Prostate gland (tissue), 2 donors: ENCODE measurements around the gene ASIC2. TPM values are rescaled to one million over a fixed set of nuclear protein-coding genes. Genes with fewer than 3 reads are reported as not detected.

Experiments used
- DNase-seq: peaks from one replicate; pipeline ENCODE4 v3.0.0-alpha.2; 2019; ENCODE audit warnings: low spot score
- H3K27ac ChIP-seq, 2 donors: fragments of 200-600 bp; sonication (generic); 2 replicates each; pipeline ENCODE4 v1.5.1; 2017 to 2019
- H3K27me3 ChIP-seq: fragments of 200-600 bp; sonication (generic); replicated peaks from 2 replicates; pipeline ENCODE4 v1.5.1; 2019; ENCODE audit not compliant: insufficient read depth
- H3K36me3 ChIP-seq, 2 donors: fragments of 200-600 bp; sonication (generic); 1 replicate in 1 of 2; 2 replicates in 1 of 2; pipeline versions ENCODE4 v1.5.1 to v1.8.1; 2017 to 2019
- H3K4me1 ChIP-seq: fragments of 200-600 bp; sonication (generic); replicated peaks from 2 replicates; pipeline ENCODE4 v1.5.1; 2019
- H3K4me3 ChIP-seq, 2 donors: fragments of 200-600 bp; sonication (generic); 2 replicates each; pipeline ENCODE4 v1.5.1; 2017 to 2019
- H3K9me3 ChIP-seq: fragments of 200-600 bp; sonication (generic); 2 replicates; pipeline ENCODE4 v1.5.1; 2017
- POLR2A ChIP-seq: fragments of 450-650 bp; IDR thresholded peaks from one replicate; pipeline ENCODE4 v1.6.1; 2016; ENCODE audit warnings: antibody characterized with exemption, mild to moderate bottlenecking
- POLR2AphosphoS5 ChIP-seq: sonication (generic); formaldehyde crosslinking; IDR thresholded peaks from one replicate; pipeline ENCODE4 v1.6.1; 2017; ENCODE audit warnings: antibody characterized with exemption
- WGBS: methylation state at CpG from one replicate; pipeline ENCODE4 v1.1.5; 2018; 5-methylcytosine and 5-hydroxymethylcytosine counted together
- intact Hi-C: fragments of 100-400 bp; cut with DNase I; formaldehyde crosslinking; loops from one replicate; pipeline ENCODE4 v1.14.2; 2022
- total RNA-seq, 2 donors: library from RNA; depleted of rRNA; stranded (reverse); fragments of >200 nt; gene quantifications; one replicate each; pipeline ENCODE4 v1.1.0, GENCODE V29; 2016
- TF ChIP-seq, protein P1 (sequence below), 4 experiments: fragments of 200-600 bp in 2 of 4; fragments of 450-650 bp in 2 of 4; sonication (generic) in 2 of 4; IDR thresholded peaks; 1 replicate in 3 of 4; 2 replicates in 1 of 4; pipeline ENCODE4 v1.5.1; 2016 to 2019; ENCODE audit warnings: antibody characterized with exemption in 4 of 4, mild to moderate bottlenecking in 2 of 4, moderate library complexity in 2 of 4

Gene ASIC2
- total RNA-seq, 2 donors from 2014 or later: 3.2 TPM; not detected in 1

- Histone ChIP-seq H3K4me3 (no peak overlapping the region), H3K27me3 (no peaks in the 10 kb centered on the region), H3K4me1 (no peaks in the 10 kb centered on the region), H3K36me3 (no peaks in the 10 kb centered on the region), H3K9me3 (no peaks in the 10 kb centered on the region), H3K27ac (no peak overlapping the region)
- intact Hi-C loops: no loop called here
- 69% methylated on average over 7 of the region's 7 CpGs for WGBS
- TF ChIP-seq POLR2AphosphoS5 (no peak), POLR2A (no peak)
- TF ChIP-seq, protein P1, sequence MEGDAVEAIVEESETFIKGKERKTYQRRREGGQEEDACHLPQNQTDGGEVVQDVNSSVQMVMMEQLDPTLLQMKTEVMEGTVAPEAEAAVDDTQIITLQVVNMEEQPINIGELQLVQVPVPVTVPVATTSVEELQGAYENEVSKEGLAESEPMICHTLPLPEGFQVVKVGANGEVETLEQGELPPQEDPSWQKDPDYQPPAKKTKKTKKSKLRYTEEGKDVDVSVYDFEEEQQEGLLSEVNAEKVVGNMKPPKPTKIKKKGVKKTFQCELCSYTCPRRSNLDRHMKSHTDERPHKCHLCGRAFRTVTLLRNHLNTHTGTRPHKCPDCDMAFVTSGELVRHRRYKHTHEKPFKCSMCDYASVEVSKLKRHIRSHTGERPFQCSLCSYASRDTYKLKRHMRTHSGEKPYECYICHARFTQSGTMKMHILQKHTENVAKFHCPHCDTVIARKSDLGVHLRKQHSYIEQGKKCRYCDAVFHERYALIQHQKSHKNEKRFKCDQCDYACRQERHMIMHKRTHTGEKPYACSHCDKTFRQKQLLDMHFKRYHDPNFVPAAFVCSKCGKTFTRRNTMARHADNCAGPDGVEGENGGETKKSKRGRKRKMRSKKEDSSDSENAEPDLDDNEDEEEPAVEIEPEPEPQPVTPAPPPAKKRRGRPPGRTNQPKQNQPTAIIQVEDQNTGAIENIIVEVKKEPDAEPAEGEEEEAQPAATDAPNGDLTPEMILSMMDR (IDR thresholded peaks at IDR 0.05): no peak
- no peak for DNase-seq
Measured at GRCh38 chr17:33229499-33229898, 63.6 kb downstream of the ASIC2 start.

DNA sequence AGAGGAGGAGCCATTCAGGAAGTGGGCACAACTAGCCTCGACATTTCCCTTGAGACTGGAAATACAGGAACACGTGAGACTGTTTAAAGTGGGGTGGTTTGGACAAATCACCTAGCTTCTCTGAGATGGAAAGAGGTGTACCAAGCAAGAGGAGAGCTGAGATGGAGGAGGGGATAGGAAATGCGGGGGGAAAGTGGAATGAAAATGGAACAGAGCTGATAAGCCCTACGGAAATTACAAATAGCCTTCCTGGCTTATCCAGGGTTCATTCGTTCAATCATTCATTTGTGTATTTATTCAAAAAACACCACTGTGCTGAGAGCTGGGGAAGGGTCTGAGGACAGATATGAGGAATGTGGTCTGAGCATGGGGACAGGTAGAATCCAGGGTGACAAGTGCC lies 64.1 kb downstream of the ASIC2 start:
- Histone ChIP-seq H3K27me3 (no peaks in the 10 kb centered on the region), H3K4me1 (no peaks in the 10 kb centered on the region), H3K9me3 (no peaks in the 10 kb centered on the region), H3K27ac (no peak overlapping the region), H3K36me3 (no peaks in the 10 kb centered on the region), H3K4me3 (no peak overlapping the region)
- no peak for TF ChIP-seq POLR2A
- TF ChIP-seq, protein P1 (IDR thresholded peaks at IDR 0.05): no peak
- TF ChIP-seq POLR2AphosphoS5: no peak
- DNase-seq: no peak
- WGBS: 65% methylated on average over 5 of the region's 5 CpGs
- intact Hi-C loops: no loop called here

- intact Hi-C loops: no loop called here
- TF ChIP-seq, protein P1 (IDR thresholded peaks at IDR 0.05): no peak
- TF ChIP-seq POLR2A (no peak), POLR2AphosphoS5 (no peak)
- Histone ChIP-seq H3K27me3 (no peaks in the 10 kb centered on the region), H3K4me3 (no peak overlapping the region), H3K4me1 (no peaks in the 10 kb centered on the region), H3K36me3 (no peaks in the 10 kb centered on the region), H3K27ac (no peak overlapping the region), H3K9me3 (no peaks in the 10 kb centered on the region)
- WGBS: 90% methylated on average over 5 of the region's 5 CpGs
- no peak for DNase-seq
Measured at GRCh38 chr17:33228548-33228947, 64.5 kb downstream of the ASIC2 start.

DNA sequence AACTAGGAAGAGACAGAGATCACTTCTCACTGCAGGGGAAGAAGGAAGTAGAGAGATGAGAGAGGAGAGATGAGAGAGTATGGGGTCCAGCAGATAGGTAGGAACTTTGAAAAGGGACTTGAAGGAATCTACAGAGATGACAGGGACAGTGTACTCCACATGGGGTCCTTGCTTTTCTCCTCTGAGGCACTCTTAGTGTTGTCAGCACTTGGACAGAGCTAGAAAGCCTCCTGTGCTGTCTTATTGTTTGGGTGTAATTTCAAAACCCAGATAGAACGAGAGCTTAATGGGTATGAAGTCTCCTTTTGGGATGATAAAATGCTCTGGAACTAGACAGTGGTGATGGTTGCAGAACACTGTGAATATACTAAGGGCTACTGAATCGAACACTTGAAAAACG lies 65.2 kb downstream of the ASIC2 start:
- Histone ChIP-seq H3K27me3 (no peaks in the 10 kb centered on the region), H3K9me3 (no peaks in the 10 kb centered on the region), H3K4me3 (no peak overlapping the region), H3K4me1 (no peaks in the 10 kb centered on the region), H3K27ac (no peak overlapping the region), H3K36me3 (no peaks in the 10 kb centered on the region)
- TF ChIP-seq, protein P1 (IDR thresholded peaks at IDR 0.05): no peak
- no peak for TF ChIP-seq POLR2AphosphoS5
- DNase-seq: no peak
- 67% methylated on average over 3 of the region's 3 CpGs for WGBS
- intact Hi-C loops: no loop called here

DNA sequence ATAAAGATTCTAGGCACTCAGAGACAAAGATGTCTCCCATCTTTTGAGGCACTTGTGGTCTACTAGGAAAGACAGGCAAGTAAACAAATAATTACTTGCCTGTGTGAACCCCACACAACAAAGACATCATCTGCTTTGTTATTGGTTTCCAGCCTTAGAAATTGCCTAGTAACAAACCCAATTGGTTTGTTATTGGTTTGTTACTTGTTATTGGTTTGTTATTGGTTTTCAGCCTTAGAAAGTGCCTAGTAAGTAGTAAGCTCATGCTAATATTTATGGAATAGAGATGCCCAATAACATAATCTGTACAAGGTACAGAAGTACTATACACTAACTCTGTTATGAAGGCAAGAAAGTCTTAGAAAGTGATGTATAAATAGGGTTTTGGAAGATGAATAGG lies 67.1 kb downstream of the ASIC2 start:
- Histone ChIP-seq H3K4me1 (no peaks in the 10 kb centered on the region), H3K4me3 (no peak overlapping the region), H3K27me3 (no peaks in the 10 kb centered on the region), H3K36me3 (no peaks in the 10 kb centered on the region), H3K27ac (no peak overlapping the region), H3K9me3 (no peaks in the 10 kb centered on the region)
- intact Hi-C loops: no loop called here
- no peak for TF ChIP-seq POLR2A
- TF ChIP-seq, protein P1 (IDR thresholded peaks at IDR 0.05): no peak
- no peak for DNase-seq
